ENCODE measurements around the gene RWDD1. TPM values are rescaled to one million over a fixed set of nuclear protein-coding genes. Genes with fewer than 3 reads are reported as not detected.

Gene RWDD1
- total and polyA plus RNA-seq, 2 experiments from 2014 or later: 37.2 to 70.7 TPM

- Histone ChIP-seq H3K36me3 (no peaks in the 10 kb centered on the region), H3K27me3 (no peaks in the 10 kb centered on the region), H3K4me1 (ENCODE audit: low read depth) (peaks cover 11% of the 10 kb centered on the region), H3K9me3 (ENCODE audit: low read depth) (no peaks in the 10 kb centered on the region), H3K4me3 (no peak overlapping the region), H3K27ac (no peak overlapping the region)
- no peak for TF ChIP-seq CTCF (IDR thresholded peaks at IDR 0.05; ENCODE audit: low read depth, low read length)
- peak in 1 of 2 donors; percentile 30 for DNase-seq (ENCODE audit: low read depth in 1 of 2, low spot score in 1 of 2)
Observed at GRCh38 chr6:116564921-116565872, 6.1 kb upstream of the RWDD1 start.

- Histone ChIP-seq H3K36me3 (no peaks in the 10 kb centered on the region), H3K4me3 (no peak overlapping the region), H3K27ac (no peak overlapping the region), H3K27me3 (no peaks in the 10 kb centered on the region), H3K4me1 (ENCODE audit: low read depth) (peaks cover 4% of the 10 kb centered on the region), H3K9me3 (ENCODE audit: low read depth) (no peaks in the 10 kb centered on the region)
- DNase-seq (ENCODE audit: low read depth in 1 of 2, low spot score in 1 of 2): no peak
- TF ChIP-seq CTCF (IDR thresholded peaks at IDR 0.05; ENCODE audit: low read depth, low read length): no peak
Observed at GRCh38 chr6:116568111-116568510, 3.2 kb upstream of the RWDD1 start.

GRCh38 chr6:116568821-116569755, 2.2 kb upstream of the RWDD1 start:
- DNase-seq (ENCODE audit: low read depth in 1 of 2, low spot score in 1 of 2): no peak
- Histone ChIP-seq H3K27ac (no peak overlapping the region), H3K4me1 (ENCODE audit: low read depth) (peaks cover 10% of the 10 kb centered on the region), H3K9me3 (ENCODE audit: low read depth) (no peaks in the 10 kb centered on the region), H3K36me3 (no peaks in the 10 kb centered on the region), H3K27me3 (no peaks in the 10 kb centered on the region), H3K4me3 (no peak overlapping the region)
- no peak for TF ChIP-seq CTCF (IDR thresholded peaks at IDR 0.05; ENCODE audit: low read depth, low read length)

- no peak for DNase-seq (ENCODE audit: low read depth in 1 of 2, low spot score in 1 of 2)
- peak overlapping the region; percentile 83 for H3K27ac ChIP-seq
Observed at GRCh38 chr6:116571683-116572000, 338 bp downstream of the RWDD1 start.

More at GRCh38 chr6:116571683-116572000, 338 bp downstream of the RWDD1 start:
- Histone ChIP-seq H3K4me1 (ENCODE audit: low read depth) (peaks cover 10% of the 10 kb centered on the region), H3K4me3 (peak overlapping the region; percentile 61), H3K27me3 (no peaks in the 10 kb centered on the region), H3K36me3 (peaks cover 4% of the 10 kb centered on the region), H3K9me3 (ENCODE audit: low read depth) (no peaks in the 10 kb centered on the region)
- TF ChIP-seq CTCF (IDR thresholded peaks at IDR 0.05; ENCODE audit: low read depth, low read length): no peak
